ENCODE data around the gene ARHGAP12. TPM values are rescaled to one million over a fixed set of nuclear protein-coding genes. Genes with fewer than 3 reads are reported as not detected.

ARHGAP12 gene
- polyA plus RNA-seq, 1 of the 3 experiments (the other 2 are of a cell fraction), result 8.6 TPM

DNA sequence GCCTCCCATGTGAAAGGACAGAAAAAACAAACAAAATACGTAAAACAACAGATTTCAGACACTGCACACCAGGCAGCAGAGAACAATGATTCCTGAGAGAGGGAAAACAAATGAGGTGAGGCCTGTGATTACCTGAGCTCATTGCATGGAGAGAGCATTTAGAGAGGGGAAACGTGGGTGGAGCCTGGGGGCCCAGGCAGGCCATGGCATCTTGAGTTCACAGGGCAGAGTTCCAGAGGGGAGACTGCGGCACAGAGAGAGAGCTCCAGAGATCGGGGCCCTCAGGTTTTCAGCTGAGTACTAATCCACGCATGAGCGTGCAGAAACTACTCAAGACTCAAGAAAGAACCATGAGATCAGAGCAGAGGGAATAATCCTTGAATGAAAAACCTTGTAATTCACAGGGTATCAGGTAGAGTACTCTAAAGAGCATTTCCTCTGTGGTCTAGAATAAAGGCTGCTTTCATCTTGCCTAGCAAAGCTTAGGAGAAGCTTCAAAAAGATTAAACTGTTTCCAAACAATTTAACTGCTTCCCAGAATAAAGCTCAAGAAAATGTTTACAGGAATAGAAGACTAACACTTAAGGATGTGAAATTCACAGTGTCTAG lies 46.6 kb upstream of the ARHGAP12 start:
- CTCF ChIA-PET, result no interaction called here
- Histone ChIP-seq H3K4me3 (ENCODE audit: low read depth in 2 of 2, low read length in 1 of 2) (no peak overlapping the region), H3K9ac (no peak overlapping the region), H2AFZ (ENCODE audit: low read depth) (no peak overlapping the region), H3K4me1 (ENCODE audit: control insufficient read depth in 1 of 2, insufficient read depth in 2 of 2, low read depth in 1 of 2, low read length in 1 of 2) (peaks cover 0 to 13% of the 10 kb centered on the region in 2 experiments; a peak in 1 of 4 replicates), H3F3A (replicated peaks; ENCODE audit: insufficient read depth) (no peaks in the 10 kb centered on the region), H3K4me2 (no peak overlapping the region), H4K20me1 (ENCODE audit: insufficient read depth) (no peaks in the 10 kb centered on the region), H3K79me2 (ENCODE audit: insufficient read depth) (no peaks in the 10 kb centered on the region), H3K27ac (ENCODE audit: low read depth in 2 of 2, low read length in 1 of 2) (no peak overlapping the region), H3K9me3 (no peaks in the 10 kb centered on the region), H3K27me3 (ENCODE audit: insufficient read depth) (no peaks in the 10 kb centered on the region), H3K9me2 (no peaks in the 10 kb centered on the region), H3K36me3 (replicated peaks in 1 of 2; ENCODE audit: control insufficient read depth in 1 of 2, insufficient read depth in 2 of 2, low read length in 1 of 2) (no peaks in the 10 kb centered on the region)
- 90% methylated on average over 6 of the region's 6 CpGs for WGBS (ENCODE audit: low lambda C conversion rate)
- POLR2A ChIA-PET, result no interaction called here
- TF ChIP-seq TCF12 (IDR thresholded peaks at IDR 0.05) (no peak), NFIC (IDR thresholded peaks at IDR 0.05; ENCODE audit: borderline replicate concordance) (no peak), EP300 (IDR thresholded peaks at IDR 0.05; ENCODE audit: borderline replicate concordance in 1 of 2, low read depth in 1 of 2, low read length in 1 of 2) (no peak), MEF2A (IDR thresholded peaks at IDR 0.05; ENCODE audit: borderline replicate concordance, low read depth) (no peak), JUND (IDR thresholded peaks at IDR 0.05) (no peak), RCOR1 (IDR thresholded peaks at IDR 0.05; ENCODE audit: low read length) (no peak)
- TF ChIP-seq, protein P1, sequence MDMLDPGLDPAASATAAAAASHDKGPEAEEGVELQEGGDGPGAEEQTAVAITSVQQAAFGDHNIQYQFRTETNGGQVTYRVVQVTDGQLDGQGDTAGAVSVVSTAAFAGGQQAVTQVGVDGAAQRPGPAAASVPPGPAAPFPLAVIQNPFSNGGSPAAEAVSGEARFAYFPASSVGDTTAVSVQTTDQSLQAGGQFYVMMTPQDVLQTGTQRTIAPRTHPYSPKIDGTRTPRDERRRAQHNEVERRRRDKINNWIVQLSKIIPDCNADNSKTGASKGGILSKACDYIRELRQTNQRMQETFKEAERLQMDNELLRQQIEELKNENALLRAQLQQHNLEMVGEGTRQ (IDR thresholded peaks at IDR 0.05; ENCODE audit: borderline replicate concordance, low read depth, low read length), result no peak
- no peak for DNase-seq

DNA sequence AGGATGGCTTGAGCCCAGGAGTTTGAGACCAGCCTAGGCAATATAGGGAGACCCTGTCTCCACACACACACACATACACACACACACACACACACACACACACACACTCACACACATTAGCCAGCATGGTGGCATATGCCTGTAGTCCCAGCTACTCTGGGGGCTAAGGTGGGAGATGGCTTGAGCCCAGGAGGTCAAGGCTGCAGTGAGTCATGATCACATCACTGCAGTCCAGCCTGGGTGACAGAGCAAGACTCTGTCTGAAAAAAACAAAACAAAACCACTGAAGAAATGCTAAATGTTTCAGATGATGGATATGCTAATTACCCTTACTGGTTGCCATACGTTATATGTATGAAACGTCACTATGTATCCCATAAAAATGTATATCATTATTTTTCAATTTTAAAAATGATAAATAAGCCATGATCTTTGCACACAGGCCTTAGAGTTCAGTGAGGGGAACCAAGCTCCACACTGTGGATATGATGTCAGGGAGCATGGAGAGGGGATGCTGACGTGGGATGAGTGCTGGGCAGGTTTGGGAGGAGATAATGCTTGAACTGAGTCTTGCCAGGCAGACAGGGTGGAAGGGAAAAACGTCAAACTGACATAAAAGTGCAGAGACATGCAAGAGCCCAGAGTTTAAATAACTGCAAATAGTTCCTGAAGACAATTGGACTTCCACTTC lies 45.9 kb upstream of the ARHGAP12 start:
- CTCF ChIA-PET, result interaction anchor here (1.7 kb wide), 1 partner anchor 9 kb away, joined by 6 read pairs; no protein-coding TSS in a partner anchor
- TF ChIP-seq EP300 (IDR thresholded peaks at IDR 0.05; ENCODE audit: borderline replicate concordance in 1 of 2, low read depth in 1 of 2, low read length in 1 of 2), result no peak
- TF ChIP-seq, protein P2, sequence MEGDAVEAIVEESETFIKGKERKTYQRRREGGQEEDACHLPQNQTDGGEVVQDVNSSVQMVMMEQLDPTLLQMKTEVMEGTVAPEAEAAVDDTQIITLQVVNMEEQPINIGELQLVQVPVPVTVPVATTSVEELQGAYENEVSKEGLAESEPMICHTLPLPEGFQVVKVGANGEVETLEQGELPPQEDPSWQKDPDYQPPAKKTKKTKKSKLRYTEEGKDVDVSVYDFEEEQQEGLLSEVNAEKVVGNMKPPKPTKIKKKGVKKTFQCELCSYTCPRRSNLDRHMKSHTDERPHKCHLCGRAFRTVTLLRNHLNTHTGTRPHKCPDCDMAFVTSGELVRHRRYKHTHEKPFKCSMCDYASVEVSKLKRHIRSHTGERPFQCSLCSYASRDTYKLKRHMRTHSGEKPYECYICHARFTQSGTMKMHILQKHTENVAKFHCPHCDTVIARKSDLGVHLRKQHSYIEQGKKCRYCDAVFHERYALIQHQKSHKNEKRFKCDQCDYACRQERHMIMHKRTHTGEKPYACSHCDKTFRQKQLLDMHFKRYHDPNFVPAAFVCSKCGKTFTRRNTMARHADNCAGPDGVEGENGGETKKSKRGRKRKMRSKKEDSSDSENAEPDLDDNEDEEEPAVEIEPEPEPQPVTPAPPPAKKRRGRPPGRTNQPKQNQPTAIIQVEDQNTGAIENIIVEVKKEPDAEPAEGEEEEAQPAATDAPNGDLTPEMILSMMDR (IDR thresholded peaks at IDR 0.05), result no peak
- no peak for TF ChIP-seq RAD21 (IDR thresholded peaks at IDR 0.05; ENCODE audit: low read length)
- TF ChIP-seq SMC3 (IDR thresholded peaks at IDR 0.05; ENCODE audit: low read depth, low read length), result no peak
- TF ChIP-seq MXI1 (IDR thresholded peaks at IDR 0.05; ENCODE audit: low read depth, low read length), result no peak
- TF ChIP-seq, protein P3, sequence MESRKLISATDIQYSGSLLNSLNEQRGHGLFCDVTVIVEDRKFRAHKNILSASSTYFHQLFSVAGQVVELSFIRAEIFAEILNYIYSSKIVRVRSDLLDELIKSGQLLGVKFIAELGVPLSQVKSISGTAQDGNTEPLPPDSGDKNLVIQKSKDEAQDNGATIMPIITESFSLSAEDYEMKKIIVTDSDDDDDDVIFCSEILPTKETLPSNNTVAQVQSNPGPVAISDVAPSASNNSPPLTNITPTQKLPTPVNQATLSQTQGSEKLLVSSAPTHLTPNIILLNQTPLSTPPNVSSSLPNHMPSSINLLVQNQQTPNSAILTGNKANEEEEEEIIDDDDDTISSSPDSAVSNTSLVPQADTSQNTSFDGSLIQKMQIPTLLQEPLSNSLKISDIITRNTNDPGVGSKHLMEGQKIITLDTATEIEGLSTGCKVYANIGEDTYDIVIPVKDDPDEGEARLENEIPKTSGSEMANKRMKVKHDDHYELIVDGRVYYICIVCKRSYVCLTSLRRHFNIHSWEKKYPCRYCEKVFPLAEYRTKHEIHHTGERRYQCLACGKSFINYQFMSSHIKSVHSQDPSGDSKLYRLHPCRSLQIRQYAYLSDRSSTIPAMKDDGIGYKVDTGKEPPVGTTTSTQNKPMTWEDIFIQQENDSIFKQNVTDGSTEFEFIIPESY (IDR thresholded peaks at IDR 0.05; ENCODE audit: borderline replicate concordance, low read depth), result no peak
- TF ChIP-seq FOSL2 (IDR thresholded peaks at IDR 0.05; ENCODE audit: borderline replicate concordance, low read depth), result peak; percentile 43; the same call in 1 of the 2 replicates
- WGBS (ENCODE audit: low lambda C conversion rate), result 62% methylated on average over 4 of the region's 4 CpGs
- Histone ChIP-seq H2AFZ (ENCODE audit: low read depth) (no peak overlapping the region), H3K9me3 (no peaks in the 10 kb centered on the region), H3K27me3 (ENCODE audit: insufficient read depth) (no peaks in the 10 kb centered on the region), H3K9ac (no peak overlapping the region), H3K4me2 (no peak overlapping the region), H3K9me2 (no peaks in the 10 kb centered on the region), H3F3A (replicated peaks; ENCODE audit: insufficient read depth) (no peaks in the 10 kb centered on the region), H3K27ac (ENCODE audit: low read depth in 2 of 2, low read length in 1 of 2) (no peak overlapping the region), H3K4me1 (ENCODE audit: control insufficient read depth in 1 of 2, insufficient read depth in 2 of 2, low read depth in 1 of 2, low read length in 1 of 2) (peaks cover 0 to 13% of the 10 kb centered on the region in 2 experiments; a peak in 1 of 4 replicates), H3K79me2 (ENCODE audit: insufficient read depth) (no peaks in the 10 kb centered on the region), H3K4me3 (ENCODE audit: low read depth in 2 of 2, low read length in 1 of 2) (no peak overlapping the region), H3K36me3 (replicated peaks in 1 of 2; ENCODE audit: control insufficient read depth in 1 of 2, insufficient read depth in 2 of 2, low read length in 1 of 2) (no peaks in the 10 kb centered on the region), H4K20me1 (ENCODE audit: insufficient read depth) (no peaks in the 10 kb centered on the region)
- POLR2A ChIA-PET, result no interaction called here
- DNase-seq, result no peak
